DLD1 (cell line): ENCODE data around the gene STARD7.
"Not testable (repeated sequence)": the region's sequence is repeated elsewhere in the genome, so short reads cannot be mapped to it uniquely, and the experiment has no call there.

Experiments
- in situ Hi-C: cut with HindIII; loops from 2 replicates; pipeline ENCODE4 v1.10.0; 2017; ENCODE audit warnings: low sequenced_read_pairs

The STARD7 gene

GRCh38 chr2:96167407-96168013, 41.1 kb downstream of the STARD7 start:
- in situ Hi-C loops, result no loop called here

- in situ Hi-C loops, result no loop called here
Measured at GRCh38 chr2:96164459-96165184, 44.0 kb downstream of the STARD7 start.

- in situ Hi-C loops, result no loop called here
Measured at GRCh38 chr2:96163768-96164429, 44.7 kb downstream of the STARD7 start.

GRCh38 chr2:96163415-96163767, 45.2 kb downstream of the STARD7 start:
- in situ Hi-C loops, result no loop called here

GRCh38 chr2:96161898-96162297, 46.7 kb downstream of the STARD7 start:
- in situ Hi-C loops, result no loop called here

- in situ Hi-C loops, result not testable (repeated sequence)
Measured at GRCh38 chr2:96160366-96160765, 48.3 kb downstream of the STARD7 start.

- in situ Hi-C loops, result no loop called here
Measured at GRCh38 chr2:96159084-96159830, 49.4 kb downstream of the STARD7 start.

GRCh38 chr2:96158554-96158940, 50.1 kb downstream of the STARD7 start:
- in situ Hi-C loops, result no loop called here

- in situ Hi-C loops, result no loop called here
Measured at GRCh38 chr2:96157649-96158553, 50.7 kb downstream of the STARD7 start.

- in situ Hi-C loops, result no loop called here
Measured at GRCh38 chr2:96156926-96157648, 51.5 kb downstream of the STARD7 start.

GRCh38 chr2:96156011-96156820, 52.4 kb downstream of the STARD7 start:
- in situ Hi-C loops, result no loop called here

GRCh38 chr2:96154506-96155380, 53.9 kb downstream of the STARD7 start:
- in situ Hi-C loops, result no loop called here

- in situ Hi-C loops, result no loop called here
Measured at GRCh38 chr2:96153991-96154431, 54.6 kb downstream of the STARD7 start.

GRCh38 chr2:96153291-96153713, 55.3 kb downstream of the STARD7 start:
- in situ Hi-C loops, result no loop called here

GRCh38 chr2:96152304-96153161, 56.1 kb downstream of the STARD7 start:
- in situ Hi-C loops, result no loop called here

- in situ Hi-C loops, result no loop called here
Measured at GRCh38 chr2:96151595-96152303, 56.9 kb downstream of the STARD7 start.
